Mammary epithelial cell (primary cell): ENCODE results near the gene HDC.

Experiments used
- EZH2 ChIP-seq: IDR thresholded peaks from 2 replicates; pipeline ENCODE4 v1.6.1; 2012; ENCODE audit warnings: low read length, inconsistent platforms, borderline replicate concordance
- TF ChIP-seq, protein P1 (sequence below), 2 donors: IDR thresholded peaks in 1 of 2; conservative IDR thresholded peaks in 1 of 2; 2 replicates each; pipeline ENCODE4 v1.5.1; 2011 to 2012; ENCODE audit warnings: inconsistent platforms in 2 of 2, low read length in 2 of 2, mild to moderate bottlenecking in 2 of 2, control low read depth in 1 of 2, low read depth in 1 of 2; ENCODE audit not compliant: insufficient read depth in 1 of 2; ENCODE audit errors: extremely low read depth in 1 of 2

DNA sequence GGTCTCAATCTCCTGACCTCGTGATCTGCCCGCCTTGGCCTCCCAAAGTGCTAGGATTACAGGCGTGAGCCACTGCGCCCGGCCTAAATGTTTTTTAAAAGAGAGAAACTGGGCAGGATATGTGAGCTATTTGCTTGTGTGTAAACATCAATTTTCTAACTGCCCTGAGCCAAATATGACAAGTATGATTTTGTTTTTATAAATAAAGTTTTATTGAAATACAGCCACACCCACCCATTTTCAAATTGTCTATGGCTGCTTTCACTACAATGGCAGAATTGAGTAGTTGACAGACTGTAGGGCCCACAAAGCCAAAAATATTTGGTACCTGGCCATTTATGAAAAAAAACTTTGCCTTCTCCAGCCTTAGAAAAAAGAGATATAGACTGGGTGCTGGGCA is 15.9 kb upstream of the HDC start:
- TF ChIP-seq, protein P1, sequence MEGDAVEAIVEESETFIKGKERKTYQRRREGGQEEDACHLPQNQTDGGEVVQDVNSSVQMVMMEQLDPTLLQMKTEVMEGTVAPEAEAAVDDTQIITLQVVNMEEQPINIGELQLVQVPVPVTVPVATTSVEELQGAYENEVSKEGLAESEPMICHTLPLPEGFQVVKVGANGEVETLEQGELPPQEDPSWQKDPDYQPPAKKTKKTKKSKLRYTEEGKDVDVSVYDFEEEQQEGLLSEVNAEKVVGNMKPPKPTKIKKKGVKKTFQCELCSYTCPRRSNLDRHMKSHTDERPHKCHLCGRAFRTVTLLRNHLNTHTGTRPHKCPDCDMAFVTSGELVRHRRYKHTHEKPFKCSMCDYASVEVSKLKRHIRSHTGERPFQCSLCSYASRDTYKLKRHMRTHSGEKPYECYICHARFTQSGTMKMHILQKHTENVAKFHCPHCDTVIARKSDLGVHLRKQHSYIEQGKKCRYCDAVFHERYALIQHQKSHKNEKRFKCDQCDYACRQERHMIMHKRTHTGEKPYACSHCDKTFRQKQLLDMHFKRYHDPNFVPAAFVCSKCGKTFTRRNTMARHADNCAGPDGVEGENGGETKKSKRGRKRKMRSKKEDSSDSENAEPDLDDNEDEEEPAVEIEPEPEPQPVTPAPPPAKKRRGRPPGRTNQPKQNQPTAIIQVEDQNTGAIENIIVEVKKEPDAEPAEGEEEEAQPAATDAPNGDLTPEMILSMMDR (conservative IDR thresholded peaks at IDR 0.05 in 1 of 2, IDR thresholded peaks at IDR 0.05 in 1 of 2; ENCODE audit: extremely low read depth in 1 of 2, insufficient read depth in 1 of 2, low read depth in 1 of 2, low read length in 2 of 2): no peak
- TF ChIP-seq EZH2: no peak
